SK-N-SH (cell line): ENCODE measurements around the gene OR6X1. TPM values are rescaled to one million over a fixed set of nuclear protein-coding genes. Genes with fewer than 3 reads are reported as not detected.

Experiments used
- CTCF ChIA-PET: fragments of 300-600, 350-600 bp; formaldehyde crosslinking; extraction: SDS; loops from one replicate; lab custom pipeline; 2021; lab: Yijun Ruan, JAX
- POLR2A ChIA-PET: fragments of 350-600 bp; sonication (Branson Sonifier 250); formaldehyde crosslinking; extraction: SDS; loops from one replicate; lab custom pipeline; 2020; ENCODE audit warnings: antibody characterized with exemption, inconsistent platforms; lab: Yijun Ruan, JAX
- DNase-seq: peaks from one replicate; pipeline ENCODE4 v3.0.0; 2012
- H2AFZ ChIP-seq: fragments of 200-600 bp; sonication (generic); 2 replicates; pipeline ENCODE4 v1.8.1; 2016; ENCODE audit warnings: antibody characterized with exemption, mild to moderate bottlenecking, low read depth
- H3F3A ChIP-seq: fragments of 200-600 bp; sonication (generic); replicated peaks from 2 replicates; pipeline ENCODE3; 2016; ENCODE audit warnings: antibody characterized with exemption, mild to moderate bottlenecking; ENCODE audit not compliant: insufficient read depth
- H3K27ac ChIP-seq, 2 experiments: fragments of 200-500 bp in 1 of 2; fragments of 200-600 bp in 1 of 2; sonication (Bioruptor generic) in 1 of 2; sonication (generic), shearing (Covaris generic) in 1 of 2; 2 replicates each; pipeline versions ENCODE4 v1.5.1 to v1.6.1; 2014 to 2016; ENCODE audit warnings: low read depth in 2 of 2, inconsistent platforms in 1 of 2, low read length in 1 of 2, mild to moderate bottlenecking in 1 of 2, mixed read lengths in 1 of 2
- H3K27me3 ChIP-seq: fragments of 200-600 bp; sonication (generic), shearing (Covaris generic); 2 replicates; pipeline ENCODE4 v1.6.1; 2016; ENCODE audit warnings: mixed run types; ENCODE audit not compliant: insufficient read depth
- H3K36me3 ChIP-seq, 2 experiments: fragments of 200-500 bp in 1 of 2; fragments of 200-600 bp in 1 of 2; sonication (Bioruptor generic) in 1 of 2; sonication (generic) in 1 of 2; replicated peaks in 1 of 2; 2 replicates each; pipeline versions ENCODE3 to v1.5.1; 2014 to 2016; ENCODE audit warnings: low read length in 1 of 2, mild to moderate bottlenecking in 1 of 2; ENCODE audit not compliant: insufficient read depth in 2 of 2, control insufficient read depth in 1 of 2
- H3K4me1 ChIP-seq, 2 experiments: fragments of 200-500 bp in 1 of 2; fragments of 200-600 bp in 1 of 2; sonication (Bioruptor generic) in 1 of 2; sonication (generic), shearing (Covaris generic) in 1 of 2; 2 replicates each; pipeline versions ENCODE4 v1.5.1 to v1.6.1; 2014 to 2016; ENCODE audit warnings: low read depth in 1 of 2, low read length in 1 of 2, mixed run types in 1 of 2; ENCODE audit not compliant: insufficient read depth in 2 of 2, control insufficient read depth in 1 of 2
- H3K4me2 ChIP-seq: fragments of 200-600 bp; sonication (generic), shearing (Covaris generic); 2 replicates; pipeline ENCODE4 v1.6.1; 2017; ENCODE audit warnings: mixed run types
- H3K4me3 ChIP-seq, 2 experiments: fragments of 200-500 bp in 1 of 2; fragments of 200-600 bp in 1 of 2; sonication (Bioruptor generic) in 1 of 2; sonication (generic), shearing (Covaris generic) in 1 of 2; 2 replicates each; pipeline versions ENCODE4 v1.5.1 to v1.8.1; 2014 to 2016; ENCODE audit warnings: low read depth in 2 of 2, inconsistent platforms in 1 of 2, low read length in 1 of 2, mild to moderate bottlenecking in 1 of 2, mixed read lengths in 1 of 2, moderate library complexity in 1 of 2
- H3K79me2 ChIP-seq: fragments of 200-600 bp; sonication (generic); 2 replicates; pipeline ENCODE4 v1.8.1; 2017; ENCODE audit warnings: mild to moderate bottlenecking; ENCODE audit not compliant: insufficient read depth
- H3K9ac ChIP-seq: fragments of 200-600 bp; sonication (generic); 2 replicates; pipeline ENCODE4 v1.6.1; 2017; ENCODE audit warnings: mixed run types
- H3K9me2 ChIP-seq: fragments of 200-600 bp; sonication (generic); 2 replicates; pipeline ENCODE4 v1.6.1; 2017; ENCODE audit warnings: mixed run types
- H3K9me3 ChIP-seq: fragments of 200-600 bp; sonication (generic); 2 replicates; pipeline ENCODE4 v1.6.1; 2017; ENCODE audit warnings: mixed run types, mild to moderate bottlenecking, moderate library complexity
- H4K20me1 ChIP-seq: fragments of 200-600 bp; sonication (generic); 2 replicates; pipeline ENCODE4 v1.6.1; 2017; ENCODE audit warnings: mild to moderate bottlenecking, mixed run types; ENCODE audit not compliant: insufficient read depth
- EP300 ChIP-seq, 2 experiments: IDR thresholded peaks; 2 replicates each; pipeline versions ENCODE4 v1.4.0 to v1.6.1; 2012; ENCODE audit warnings: borderline replicate concordance in 1 of 2, low read depth in 1 of 2, low read length in 1 of 2
- EZH2phosphoT487 ChIP-seq: fragments of 200-600 bp; sonication (generic); IDR thresholded peaks from 2 replicates; pipeline ENCODE4 v1.6.1; 2017; ENCODE audit warnings: low read depth, mixed run types, mild to moderate bottlenecking, antibody characterized with exemption, moderate library complexity, borderline replicate concordance
- FOXJ3 ChIP-seq: sonication (generic); formaldehyde crosslinking; IDR thresholded peaks from 2 replicates; pipeline ENCODE4 v1.5.1; 2020; ENCODE audit warnings: mild to moderate bottlenecking, missing genetic modification reagents
- FOXM1 ChIP-seq: IDR thresholded peaks from 2 replicates; pipeline ENCODE4 v1.4.0; 2012; ENCODE audit warnings: low read depth, mild to moderate bottlenecking
- GABPA ChIP-seq: IDR thresholded peaks from 2 replicates; pipeline ENCODE4 v1.4.0; 2012; ENCODE audit warnings: low read depth, mild to moderate bottlenecking
- GATA2 ChIP-seq: sonication (generic); formaldehyde crosslinking; IDR thresholded peaks from 2 replicates; pipeline ENCODE4 v1.5.0; 2020; ENCODE audit warnings: mild to moderate bottlenecking, missing genetic modification reagents
- MAX ChIP-seq: IDR thresholded peaks from 2 replicates; pipeline ENCODE4 v1.4.0; 2012; ENCODE audit warnings: low read depth
- MXI1 ChIP-seq: IDR thresholded peaks from 2 replicates; pipeline ENCODE4 v1.6.1; 2012; ENCODE audit warnings: mild to moderate bottlenecking, low read depth, low read length, improper control_type of control experiment
- POLR2AphosphoS5 ChIP-seq: IDR thresholded peaks from 2 replicates; pipeline ENCODE4 v1.6.1; 2012; ENCODE audit warnings: low read depth, low read length
- RAD21 ChIP-seq: IDR thresholded peaks from 2 replicates; pipeline ENCODE4 v1.6.1; 2012; ENCODE audit warnings: mild to moderate bottlenecking, low read length
- REST ChIP-seq: IDR thresholded peaks from 2 replicates; pipeline ENCODE4 v1.6.1; 2012; ENCODE audit warnings: mild to moderate bottlenecking, low read depth, low read length, moderate library complexity
- RXRA ChIP-seq: IDR thresholded peaks from 2 replicates; pipeline ENCODE4 v1.4.0; 2012; ENCODE audit warnings: low read depth, mild to moderate bottlenecking, borderline replicate concordance
- SIN3A ChIP-seq: IDR thresholded peaks from 2 replicates; pipeline ENCODE4 v1.6.1; 2012; ENCODE audit warnings: low read depth, mild to moderate bottlenecking, low read length, moderate library complexity, borderline replicate concordance
- WGBS: methylation state at CpG from one replicate; pipeline ENCODE4 v1.1.6; 2017; ENCODE audit warnings: low lambda C conversion rate; 5-methylcytosine and 5-hydroxymethylcytosine counted together
- polyA plus RNA-seq, 3 experiments: library from polyadenylated mRNA; depleted of rRNA; stranded (reverse); fragments of >200 nt; gene quantifications; 2 replicates each; pipeline ENCODE4 v1.2.3, GENCODE V29; 2012

OR6X1 gene
- polyA plus RNA-seq, 1 of the 3 experiments (the other 2 are of a cell fraction): not detected

- Histone ChIP-seq H3K79me2 (peaks cover 71% of the 10 kb centered on the region), H3K9ac (no peak overlapping the region), H3K9me3 (no peaks in the 10 kb centered on the region), H3K4me2 (no peak overlapping the region), H2AFZ (no peak overlapping the region), H3K36me3 (peaks cover 36 to 57% of the 10 kb centered on the region in 2 experiments), H3F3A (no peaks in the 10 kb centered on the region), H3K27me3 (no peaks in the 10 kb centered on the region), H4K20me1 (0 out of 2 replicates have a peak, but pooled peaks cover 3% of the 10 kb centered on the region), H3K4me3 (no peak overlapping the region), H3K4me1 (peaks cover 0 to 9% of the 10 kb centered on the region in 2 experiments; a peak in 2 of 4 replicates), H3K9me2 (no peaks in the 10 kb centered on the region), H3K27ac (no peak overlapping the region)
- TF ChIP-seq FOXJ3 (CRISPR knock-in tag) (no peak), RAD21 (no peak), POLR2AphosphoS5 (no peak), MAX (no peak)
- ChIA-PET POLR2A (no interaction called here), CTCF (interaction anchor here (0.6 to 3.2 kb wide), 2 partner anchors 29 to 156 kb away, joined by 3 to 16 read pairs; no protein-coding TSS in a partner anchor)
- WGBS: 74% methylated on average over 3 of the region's 3 CpGs
- DNase-seq: no peak
Observed at GRCh38 chr11:123736769-123737168, 17.5 kb downstream of the OR6X1 start.

GRCh38 chr11:123729602-123730001 lies 24.7 kb downstream of the OR6X1 start:
- no peaks in the 10 kb centered on the region for H4K20me1 ChIP-seq
- H3K9me3 ChIP-seq: no peaks in the 10 kb centered on the region
- no peak overlapping the region for H3K9ac ChIP-seq
- no peak for DNase-seq
- H3K36me3 ChIP-seq: peaks cover 53 to 76% of the 10 kb centered on the region in 2 experiments
- H3K79me2 ChIP-seq: peaks cover 6% of the 10 kb centered on the region; the same call in 1 of the 2 replicates
- no peaks in the 10 kb centered on the region for H3K27me3 ChIP-seq
- no peaks in the 10 kb centered on the region for H3K9me2 ChIP-seq
- no peak overlapping the region for H3K4me2 ChIP-seq
- POLR2A ChIA-PET: interaction anchor here (1.0 kb wide), 1 partner anchor 12 kb away, joined by 3 read pairs; the partner anchor contains the start of gene ZNF202
- H3K27ac ChIP-seq: no peak overlapping the region
- no peaks in the 10 kb centered on the region for H3K4me1 ChIP-seq
- H2AFZ ChIP-seq: no peak overlapping the region
- H3K4me3 ChIP-seq: no peak overlapping the region
- WGBS: 78% methylated on average over 7 of the region's 8 CpGs
- TF ChIP-seq GABPA: no peak
- TF ChIP-seq EP300 (IDR thresholded peaks at IDR 0.05; ENCODE audit: borderline replicate concordance in 1 of 2, low read depth in 1 of 2, low read length in 1 of 2): no peak
- no peak for TF ChIP-seq FOXM1
- TF ChIP-seq RAD21: no peak
- TF ChIP-seq POLR2AphosphoS5: no peak
- CTCF ChIA-PET: interaction anchor here (0.9 to 2.3 kb wide), 7 partner anchors 14 to 153 kb away, joined by 3 to 11 read pairs (median 5); no protein-coding TSS in a partner anchor
- H3F3A ChIP-seq: no peaks in the 10 kb centered on the region

GRCh38 chr11:123725995-123726655 lies 28.2 kb downstream of the OR6X1 start:
- peaks cover 55 to 71% of the 10 kb centered on the region in 2 experiments for H3K36me3 ChIP-seq
- no peak overlapping the region for H3K27ac ChIP-seq
- no peaks in the 10 kb centered on the region for H3K27me3 ChIP-seq
- H4K20me1 ChIP-seq: no peaks in the 10 kb centered on the region
- no peaks in the 10 kb centered on the region for H3K9me2 ChIP-seq
- H3K9ac ChIP-seq: no peak overlapping the region
- POLR2A ChIA-PET: no interaction called here
- CTCF ChIA-PET: interaction anchor here (4.0 kb wide), 1 partner anchor 16 kb away, joined by 19 read pairs; no protein-coding TSS in a partner anchor
- no peaks in the 10 kb centered on the region for H3K79me2 ChIP-seq
- H3K9me3 ChIP-seq: no peaks in the 10 kb centered on the region
- 98% methylated on average over 20 of the region's 23 CpGs for WGBS
- no peak overlapping the region for H3K4me2 ChIP-seq
- no peak overlapping the region for H3K4me3 ChIP-seq
- no peak overlapping the region for H2AFZ ChIP-seq
- H3F3A ChIP-seq: no peaks in the 10 kb centered on the region
- H3K4me1 ChIP-seq: no peaks in the 10 kb centered on the region
- DNase-seq: no peak
- TF ChIP-seq FOXJ3 (CRISPR knock-in tag): no peak
- TF ChIP-seq EZH2phosphoT487: no peak
- no peak for TF ChIP-seq POLR2AphosphoS5
- TF ChIP-seq REST: no peak
- TF ChIP-seq MAX: no peak
- TF ChIP-seq GATA2 (CRISPR knock-in tag): no peak
- no peak for TF ChIP-seq SIN3A
- TF ChIP-seq GABPA: no peak
- TF ChIP-seq MXI1: no peak
- no peak for TF ChIP-seq RXRA
